Activated naive CD8-positive, alpha-beta T cell (primary cell): ENCODE data around the gene MARCHF7.
"Not testable (repeated sequence)": the region's sequence is repeated elsewhere in the genome, so short reads cannot be mapped to it uniquely, and the experiment has no call there.

ENCODE experiments used
- H3K27ac Mint-ChIP-seq: one replicate; pipeline ENCODE4 v1.8.0; 2021; ENCODE audit warnings: mixed read lengths
- H3K27me3 Mint-ChIP-seq: one replicate; pipeline ENCODE4 v1.8.0; 2021; ENCODE audit warnings: mixed read lengths
- H3K36me3 Mint-ChIP-seq: one replicate; pipeline ENCODE4 v1.8.0; 2021; ENCODE audit warnings: mixed read lengths
- H3K4me1 Mint-ChIP-seq: one replicate; pipeline ENCODE4 v1.8.0; 2021; ENCODE audit warnings: low read depth, mixed read lengths
- H3K4me3 Mint-ChIP-seq: one replicate; pipeline ENCODE4 v1.8.0; 2021; ENCODE audit warnings: mild to moderate bottlenecking, mixed read lengths
- H3K9me3 Mint-ChIP-seq: one replicate; pipeline ENCODE4 v1.8.0; 2021; ENCODE audit warnings: low read depth, mixed read lengths

MARCHF7 gene

DNA sequence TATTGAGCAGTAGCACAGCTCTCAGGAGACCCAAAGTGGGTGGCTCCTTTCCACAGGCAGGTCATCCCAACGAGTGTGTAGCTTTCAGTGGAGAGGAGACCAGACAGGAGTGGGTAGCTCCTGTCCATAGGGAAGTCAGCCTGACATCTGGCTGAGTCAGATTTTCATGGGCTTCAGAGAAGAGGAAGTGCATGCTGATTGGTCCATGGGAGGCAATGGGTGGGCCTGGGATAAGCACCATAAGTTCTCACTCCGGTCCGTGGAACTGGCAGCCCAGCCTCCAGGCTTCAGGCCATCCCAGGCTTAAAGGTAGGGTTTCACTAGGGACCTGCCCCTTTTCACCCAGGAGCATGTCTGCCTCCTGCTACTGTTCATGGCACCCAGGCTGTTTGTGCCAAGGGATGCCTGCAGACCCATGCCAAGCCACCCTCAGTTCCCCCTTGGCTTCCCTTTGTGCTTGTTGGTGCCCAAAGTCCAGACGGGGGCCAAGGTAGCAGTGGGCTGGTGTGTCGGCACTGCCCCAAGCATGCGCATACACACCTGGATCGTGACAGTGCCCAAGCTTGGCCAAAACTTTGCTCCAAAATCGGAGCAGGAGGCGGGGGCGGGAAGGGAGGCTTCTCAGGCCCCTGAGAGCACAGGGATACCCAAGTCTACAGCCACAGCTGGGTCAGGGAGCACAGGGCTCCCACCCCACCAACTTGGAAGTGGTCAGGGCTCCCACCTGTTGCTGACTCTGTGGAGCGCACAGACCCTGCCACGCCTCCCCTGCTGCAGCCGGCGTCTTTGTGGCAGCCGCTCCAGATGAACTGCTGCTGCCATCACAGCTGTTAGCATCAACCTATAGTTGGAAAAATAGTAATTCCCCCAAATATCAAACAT is 26.4 kb downstream of the MARCHF7 start:
- peaks cover 13% of the 10 kb centered on the region for H3K36me3 Mint-ChIP-seq
- peaks cover 41% of the 10 kb centered on the region for H3K4me1 Mint-ChIP-seq
- no peaks in the 10 kb centered on the region for H3K27me3 Mint-ChIP-seq
- H3K4me3 Mint-ChIP-seq, result no peak overlapping the region
- no peaks in the 10 kb centered on the region for H3K9me3 Mint-ChIP-seq
- H3K27ac Mint-ChIP-seq, result peak overlapping the region; percentile 10

- Mint-ChIP-seq H3K4me3 (no peak overlapping the region), H3K36me3 (peaks cover 11% of the 10 kb centered on the region), H3K4me1 (peaks cover 19% of the 10 kb centered on the region)
These were observed 30.5 kb downstream of the MARCHF7 start for GRCh38 chr2:159742846-159743245.

DNA sequence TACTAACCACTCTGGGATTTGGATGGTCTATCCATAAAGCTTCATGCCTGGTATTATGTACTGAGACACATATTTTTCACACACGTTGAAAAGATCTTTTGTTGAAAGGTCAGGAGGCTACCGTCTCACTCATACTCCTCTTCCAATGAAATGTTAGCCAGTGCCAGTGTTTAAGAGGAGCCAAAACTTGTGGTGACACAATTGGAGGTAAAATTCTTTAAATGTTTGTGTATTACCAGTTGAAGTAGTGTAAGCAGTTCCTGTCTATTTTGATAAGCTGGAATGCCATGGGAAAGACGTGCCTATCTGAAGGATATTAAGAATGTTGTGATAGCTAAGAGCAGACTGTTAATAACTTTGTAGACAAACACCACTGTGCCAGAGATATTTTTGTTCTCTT is 32.1 kb downstream of the MARCHF7 start:
- Mint-ChIP-seq H3K9me3 (no peaks in the 10 kb centered on the region), H3K27me3 (no peaks in the 10 kb centered on the region), H3K4me3 (no peak overlapping the region), H3K27ac (no peak overlapping the region), H3K36me3 (peaks cover 14% of the 10 kb centered on the region), H3K4me1 (peaks cover 19% of the 10 kb centered on the region)

More at GRCh38 chr2:159742846-159743245, 30.5 kb downstream of the MARCHF7 start:
- Mint-ChIP-seq H3K27ac (peak overlapping the region; percentile 7), H3K27me3 (no peaks in the 10 kb centered on the region), H3K9me3 (no peaks in the 10 kb centered on the region)

- not testable (repeated sequence) for H3K27me3 Mint-ChIP-seq, H3K27ac Mint-ChIP-seq, H3K9me3 Mint-ChIP-seq, H3K4me3 Mint-ChIP-seq
- H3K4me1 Mint-ChIP-seq, result peaks cover 12% of the 10 kb centered on the region
- H3K36me3 Mint-ChIP-seq, result peaks cover 14% of the 10 kb centered on the region
These were observed 32.9 kb downstream of the MARCHF7 start for GRCh38 chr2:159745237-159745636.

DNA sequence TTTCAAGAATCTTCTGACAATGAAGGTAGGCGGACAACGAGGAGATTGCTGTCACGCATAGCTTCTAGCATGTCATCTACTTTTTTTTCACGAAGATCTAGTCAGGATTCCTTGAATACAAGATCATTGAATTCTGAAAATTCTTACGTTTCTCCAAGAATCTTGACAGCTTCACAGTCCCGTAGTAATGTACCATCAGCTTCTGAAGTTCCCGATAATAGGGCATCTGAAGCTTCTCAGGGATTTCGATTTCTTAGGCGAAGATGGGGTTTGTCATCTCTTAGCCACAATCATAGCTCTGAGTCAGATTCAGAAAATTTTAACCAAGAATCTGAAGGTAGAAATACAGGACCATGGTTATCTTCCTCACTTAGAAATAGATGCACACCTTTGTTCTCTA is 35.8 kb downstream of the MARCHF7 start:
- H3K27ac Mint-ChIP-seq, result no peak overlapping the region
- H3K9me3 Mint-ChIP-seq, result no peaks in the 10 kb centered on the region
- peaks cover 20% of the 10 kb centered on the region for H3K4me1 Mint-ChIP-seq
- H3K36me3 Mint-ChIP-seq, result peaks cover 13% of the 10 kb centered on the region
- no peaks in the 10 kb centered on the region for H3K27me3 Mint-ChIP-seq
- no peak overlapping the region for H3K4me3 Mint-ChIP-seq

DNA sequence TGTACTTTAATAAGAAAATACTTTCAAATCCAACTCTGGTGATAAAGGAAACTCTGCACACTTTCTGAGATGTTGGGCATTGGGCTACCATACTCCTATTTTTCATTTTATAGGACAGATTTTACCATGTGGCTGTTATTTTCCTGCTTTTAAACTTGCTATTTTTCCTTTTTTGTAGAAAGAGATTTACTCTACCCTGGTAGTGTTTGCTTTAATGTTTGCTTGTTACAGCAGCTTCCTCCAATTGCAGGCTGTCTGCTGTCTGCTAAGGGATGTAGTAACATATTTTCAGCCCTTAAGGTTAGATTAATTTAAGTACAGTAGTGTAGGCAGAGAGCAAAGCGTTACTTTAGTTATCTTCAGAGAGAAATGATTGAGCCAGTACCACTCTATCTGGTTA is 38.6 kb downstream of the MARCHF7 start:
- peaks cover 17% of the 10 kb centered on the region for H3K4me1 Mint-ChIP-seq
- no peaks in the 10 kb centered on the region for H3K27me3 Mint-ChIP-seq
- H3K9me3 Mint-ChIP-seq, result no peaks in the 10 kb centered on the region
- no peak overlapping the region for H3K4me3 Mint-ChIP-seq
- peak overlapping the region; percentile 59 for H3K27ac Mint-ChIP-seq
- H3K36me3 Mint-ChIP-seq, result peaks cover 7% of the 10 kb centered on the region

DNA sequence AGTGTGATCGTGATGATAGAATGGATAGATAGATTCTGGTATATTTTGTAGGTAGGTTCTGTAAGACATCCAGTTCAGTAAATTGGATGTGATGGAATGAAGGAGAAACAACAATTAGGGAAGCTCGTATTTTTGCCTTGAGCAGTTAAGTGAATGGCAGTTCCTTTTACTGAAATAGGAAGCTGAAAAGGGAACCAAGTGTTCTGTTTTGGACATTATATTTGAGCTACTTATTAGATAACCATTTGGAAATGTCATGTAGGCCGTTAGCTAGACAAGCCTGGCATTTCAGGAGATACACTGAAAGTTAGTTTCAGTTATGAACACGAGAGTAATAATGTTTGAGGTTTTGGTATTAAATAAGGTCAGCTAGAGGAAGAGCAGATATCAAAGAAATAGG is 41.5 kb downstream of the MARCHF7 start:
- no peak overlapping the region for H3K4me3 Mint-ChIP-seq
- no peaks in the 10 kb centered on the region for H3K27me3 Mint-ChIP-seq
- H3K27ac Mint-ChIP-seq, result no peak overlapping the region
- H3K9me3 Mint-ChIP-seq, result no peaks in the 10 kb centered on the region
- peaks cover 2% of the 10 kb centered on the region for H3K36me3 Mint-ChIP-seq
- H3K4me1 Mint-ChIP-seq, result peaks cover 25% of the 10 kb centered on the region

GRCh38 chr2:159755014-159755413 is 42.7 kb downstream of the MARCHF7 start:
- Mint-ChIP-seq H3K4me3 (no peak overlapping the region), H3K27me3 (no peaks in the 10 kb centered on the region), H3K9me3 (no peaks in the 10 kb centered on the region), H3K27ac (no peak overlapping the region), H3K36me3 (peaks cover 2% of the 10 kb centered on the region), H3K4me1 (peaks cover 26% of the 10 kb centered on the region)

DNA sequence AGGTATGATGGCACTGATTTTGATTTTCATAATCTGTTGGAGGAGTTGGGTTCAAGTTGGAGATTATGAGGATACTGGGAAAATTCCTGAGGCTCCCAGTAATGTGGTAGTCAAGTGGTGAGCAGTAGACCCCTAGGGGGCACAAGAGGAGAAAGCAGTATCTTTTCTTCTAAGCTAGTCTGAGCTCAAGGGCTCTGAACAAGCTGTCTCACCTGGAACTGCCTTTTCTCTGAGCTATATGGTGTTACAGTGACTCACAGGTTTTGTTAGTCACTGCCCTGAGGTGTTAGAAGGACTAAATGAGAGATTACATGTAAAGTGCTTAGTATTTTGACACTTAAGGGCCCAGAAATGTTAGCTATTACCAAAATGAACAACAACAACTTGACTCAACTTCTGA is 43.5 kb downstream of the MARCHF7 start:
- H3K27me3 Mint-ChIP-seq, result no peaks in the 10 kb centered on the region
- H3K4me3 Mint-ChIP-seq, result no peak overlapping the region
- peaks cover 2% of the 10 kb centered on the region for H3K36me3 Mint-ChIP-seq
- H3K9me3 Mint-ChIP-seq, result no peaks in the 10 kb centered on the region
- no peak overlapping the region for H3K27ac Mint-ChIP-seq
- peaks cover 25% of the 10 kb centered on the region for H3K4me1 Mint-ChIP-seq

GRCh38 chr2:159758239-159758638 is 45.9 kb downstream of the MARCHF7 start:
- peak overlapping the region; percentile 41 for H3K27ac Mint-ChIP-seq
- peaks cover 3% of the 10 kb centered on the region for H3K36me3 Mint-ChIP-seq
- H3K4me1 Mint-ChIP-seq, result peaks cover 17% of the 10 kb centered on the region
- no peak overlapping the region for H3K4me3 Mint-ChIP-seq
- no peaks in the 10 kb centered on the region for H3K27me3 Mint-ChIP-seq
- no peaks in the 10 kb centered on the region for H3K9me3 Mint-ChIP-seq

DNA sequence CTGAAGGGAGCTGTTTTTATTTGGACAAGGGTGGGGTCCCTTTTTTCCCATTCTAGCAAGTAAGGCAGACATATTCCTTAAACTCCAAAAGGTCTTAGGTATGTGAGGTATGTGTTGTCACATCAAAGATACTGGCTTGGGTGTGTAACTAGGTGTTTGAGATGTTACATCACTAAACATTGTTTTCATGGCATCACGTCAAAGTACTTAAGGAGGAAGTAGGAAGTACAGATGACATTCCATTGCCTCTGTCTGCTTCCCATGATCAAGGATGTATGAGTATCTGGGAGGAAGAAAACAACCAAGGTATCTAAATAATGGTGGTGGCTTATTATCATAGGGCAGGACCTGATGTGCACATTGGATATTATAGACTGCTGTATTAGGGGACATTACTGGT is 46.4 kb downstream of the MARCHF7 start:
- H3K4me3 Mint-ChIP-seq, result no peak overlapping the region
- H3K27ac Mint-ChIP-seq, result no peak overlapping the region
- H3K36me3 Mint-ChIP-seq, result peaks cover 3% of the 10 kb centered on the region
- no peaks in the 10 kb centered on the region for H3K27me3 Mint-ChIP-seq
- peaks cover 18% of the 10 kb centered on the region for H3K4me1 Mint-ChIP-seq
- H3K9me3 Mint-ChIP-seq, result no peaks in the 10 kb centered on the region

- H3K27me3 Mint-ChIP-seq, result no peaks in the 10 kb centered on the region
- no peak overlapping the region for H3K4me3 Mint-ChIP-seq
- peaks cover 20% of the 10 kb centered on the region for H3K4me1 Mint-ChIP-seq
- H3K27ac Mint-ChIP-seq, result no peak overlapping the region
- peaks cover 5% of the 10 kb centered on the region for H3K36me3 Mint-ChIP-seq
- H3K9me3 Mint-ChIP-seq, result no peaks in the 10 kb centered on the region
These were observed 47.3 kb downstream of the MARCHF7 start for GRCh38 chr2:159759577-159759976.

- Mint-ChIP-seq H3K27me3 (no peaks in the 10 kb centered on the region), H3K4me1 (peaks cover 20% of the 10 kb centered on the region), H3K36me3 (peaks cover 5% of the 10 kb centered on the region), H3K4me3 (no peak overlapping the region), H3K9me3 (no peaks in the 10 kb centered on the region), H3K27ac (no peak overlapping the region)
These were observed 48.0 kb downstream of the MARCHF7 start for GRCh38 chr2:159760326-159760725.

DNA sequence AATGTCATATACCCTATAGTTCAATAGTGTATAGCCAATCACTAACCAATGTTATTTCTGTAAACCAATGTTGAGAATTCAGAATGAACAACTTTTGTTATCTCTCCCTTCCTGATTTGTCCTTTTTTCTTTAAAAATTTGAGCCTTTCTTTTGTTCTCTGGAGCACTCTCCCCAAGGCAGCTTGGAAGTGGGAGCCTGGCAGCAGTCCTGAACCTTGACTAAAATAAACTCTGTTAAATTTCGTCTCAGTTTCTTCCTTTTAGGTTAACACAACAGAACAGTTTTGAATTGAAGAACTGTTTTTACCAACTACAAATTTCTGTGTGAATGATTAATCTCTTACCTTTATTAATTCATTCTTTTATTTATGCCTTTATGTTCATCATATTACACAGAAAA is 49.8 kb downstream of the MARCHF7 start:
- no peak overlapping the region for H3K4me3 Mint-ChIP-seq
- H3K27ac Mint-ChIP-seq, result peak overlapping the region; percentile 79
- peaks cover 7% of the 10 kb centered on the region for H3K36me3 Mint-ChIP-seq
- H3K9me3 Mint-ChIP-seq, result no peaks in the 10 kb centered on the region
- peaks cover 25% of the 10 kb centered on the region for H3K4me1 Mint-ChIP-seq
- H3K27me3 Mint-ChIP-seq, result no peaks in the 10 kb centered on the region
